IPS-20b (cell line): Measurements from ENCODE around the gene LIPN.

ENCODE experiments used
- H3K27ac ChIP-seq: one replicate; pipeline ENCODE4 v1.5.1; 2013; ENCODE audit warnings: low read length
- H3K27me3 ChIP-seq: 2 replicates; pipeline ENCODE4 v1.6.1; 2013; ENCODE audit warnings: mild to moderate bottlenecking, low read length, inconsistent platforms; ENCODE audit not compliant: insufficient read depth
- H3K36me3 ChIP-seq: 2 replicates; pipeline ENCODE4 v1.6.1; 2013; ENCODE audit warnings: low read depth, mild to moderate bottlenecking, inconsistent platforms, low read length, moderate library complexity; ENCODE audit not compliant: insufficient read depth
- H3K4me1 ChIP-seq: 2 replicates; pipeline ENCODE4 v1.6.1; 2013; ENCODE audit warnings: mild to moderate bottlenecking, control low read depth, inconsistent platforms, low read length, moderate library complexity; ENCODE audit not compliant: insufficient read depth
- H3K4me3 ChIP-seq: 2 replicates; pipeline ENCODE4 v1.5.1; 2013; ENCODE audit warnings: mild to moderate bottlenecking, low read length, inconsistent platforms
- H3K9ac ChIP-seq: 2 replicates; pipeline ENCODE4 v1.6.1; 2013; ENCODE audit warnings: low read depth, mild to moderate bottlenecking, inconsistent platforms, low read length, moderate library complexity
- H3K9me3 ChIP-seq: 2 replicates; pipeline ENCODE4 v1.6.1; 2013; ENCODE audit warnings: mild to moderate bottlenecking, low read depth, low read length, inconsistent platforms; ENCODE audit not compliant: insufficient read depth

LIPN gene

GRCh38 chr10:88744002-88744401 lies 15.8 kb upstream of the LIPN start:
- H3K27me3 ChIP-seq = no peaks in the 10 kb centered on the region
- no peaks in the 10 kb centered on the region for H3K9me3 ChIP-seq
- no peak overlapping the region for H3K4me3 ChIP-seq
- H3K36me3 ChIP-seq = no peaks in the 10 kb centered on the region
- no peaks in the 10 kb centered on the region for H3K4me1 ChIP-seq
- no peak overlapping the region for H3K27ac ChIP-seq
- no peak overlapping the region for H3K9ac ChIP-seq

GRCh38 chr10:88745633-88746032 lies 14.2 kb upstream of the LIPN start:
- H3K4me1 ChIP-seq = no peaks in the 10 kb centered on the region
- no peak overlapping the region for H3K4me3 ChIP-seq
- H3K9me3 ChIP-seq = no peaks in the 10 kb centered on the region
- no peaks in the 10 kb centered on the region for H3K27me3 ChIP-seq
- H3K27ac ChIP-seq = no peak overlapping the region
- no peak overlapping the region for H3K9ac ChIP-seq
- H3K36me3 ChIP-seq = no peaks in the 10 kb centered on the region

DNA sequence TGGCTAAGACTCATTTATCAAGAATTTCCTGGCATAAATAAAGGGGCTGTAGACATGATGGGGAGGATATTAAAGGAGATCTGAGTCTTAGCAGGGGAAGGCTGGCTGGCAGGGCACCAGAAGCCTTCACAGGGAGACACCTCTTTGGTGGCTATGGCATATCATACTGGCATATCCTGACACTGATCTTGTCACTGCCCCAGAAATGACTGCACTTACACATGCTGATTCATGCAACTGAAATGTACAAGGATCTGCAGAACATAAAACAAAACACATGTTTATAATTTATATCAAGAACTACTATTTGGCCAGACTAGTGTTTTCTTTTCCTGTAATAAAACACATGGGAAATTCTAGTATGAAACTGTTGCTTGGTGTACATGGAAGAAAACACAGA lies 5.5 kb upstream of the LIPN start:
- no peak overlapping the region for H3K4me3 ChIP-seq
- peaks cover 6% of the 10 kb centered on the region; the same call in 1 of the 2 replicates for H3K4me1 ChIP-seq
- no peaks in the 10 kb centered on the region for H3K36me3 ChIP-seq
- no peaks in the 10 kb centered on the region for H3K27me3 ChIP-seq
- no peaks in the 10 kb centered on the region for H3K9me3 ChIP-seq
- H3K9ac ChIP-seq = no peak overlapping the region
- H3K27ac ChIP-seq = no peak overlapping the region

DNA sequence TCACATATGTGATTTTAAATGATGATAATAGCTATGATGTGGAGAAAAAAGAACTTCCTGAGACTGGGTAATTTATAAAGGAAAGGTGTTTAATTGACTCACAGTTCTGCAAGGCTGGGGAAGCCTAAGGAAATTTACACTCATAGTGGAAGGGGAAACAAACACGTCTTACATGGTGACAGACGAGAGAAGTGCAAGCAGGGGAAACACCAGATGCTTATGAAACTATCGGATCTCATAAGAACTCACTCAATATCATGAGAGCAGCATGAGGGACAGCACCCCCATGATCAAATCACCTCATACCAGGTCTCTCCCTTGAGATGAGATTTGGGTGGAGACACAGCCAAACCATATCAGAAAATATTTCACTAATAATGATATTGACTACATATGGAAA lies 4.1 kb upstream of the LIPN start:
- H3K4me3 ChIP-seq = no peak overlapping the region
- H3K27me3 ChIP-seq = no peaks in the 10 kb centered on the region
- no peaks in the 10 kb centered on the region for H3K9me3 ChIP-seq
- peaks cover 6% of the 10 kb centered on the region; the same call in 1 of the 2 replicates for H3K4me1 ChIP-seq
- no peaks in the 10 kb centered on the region for H3K36me3 ChIP-seq
- H3K27ac ChIP-seq = no peak overlapping the region
- H3K9ac ChIP-seq = no peak overlapping the region

- H3K9ac ChIP-seq = no peak overlapping the region
- no peaks in the 10 kb centered on the region for H3K36me3 ChIP-seq
- H3K9me3 ChIP-seq = no peaks in the 10 kb centered on the region
- no peak overlapping the region for H3K4me3 ChIP-seq
- H3K27ac ChIP-seq = no peak overlapping the region
- H3K4me1 ChIP-seq = peaks cover 6% of the 10 kb centered on the region; the same call in 1 of the 2 replicates
- H3K27me3 ChIP-seq = no peaks in the 10 kb centered on the region
Measured at GRCh38 chr10:88756660-88757059, 3.2 kb upstream of the LIPN start.

DNA sequence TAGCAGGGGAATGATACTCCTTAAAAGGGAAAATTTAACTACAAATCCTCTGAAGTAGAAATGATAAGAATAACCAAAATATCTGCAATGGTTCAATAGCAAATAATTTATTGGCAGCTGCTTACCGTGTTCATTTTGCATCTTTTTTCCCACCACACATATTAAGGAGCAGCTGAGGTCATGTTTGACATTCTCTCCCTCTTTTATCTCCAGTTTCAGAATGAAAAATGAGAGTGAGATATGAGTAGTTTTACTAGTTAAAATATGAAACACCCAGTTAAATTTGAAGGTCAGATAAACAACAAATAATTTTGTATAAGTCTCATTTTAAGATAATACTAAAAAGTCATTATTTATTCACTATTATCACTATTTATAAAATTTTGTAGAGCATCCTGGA lies 3.1 kb downstream of the LIPN start:
- peaks cover 1% of the 10 kb centered on the region; the same call in 1 of the 2 replicates for H3K4me1 ChIP-seq
- no peak overlapping the region for H3K4me3 ChIP-seq
- H3K36me3 ChIP-seq = no peaks in the 10 kb centered on the region

DNA sequence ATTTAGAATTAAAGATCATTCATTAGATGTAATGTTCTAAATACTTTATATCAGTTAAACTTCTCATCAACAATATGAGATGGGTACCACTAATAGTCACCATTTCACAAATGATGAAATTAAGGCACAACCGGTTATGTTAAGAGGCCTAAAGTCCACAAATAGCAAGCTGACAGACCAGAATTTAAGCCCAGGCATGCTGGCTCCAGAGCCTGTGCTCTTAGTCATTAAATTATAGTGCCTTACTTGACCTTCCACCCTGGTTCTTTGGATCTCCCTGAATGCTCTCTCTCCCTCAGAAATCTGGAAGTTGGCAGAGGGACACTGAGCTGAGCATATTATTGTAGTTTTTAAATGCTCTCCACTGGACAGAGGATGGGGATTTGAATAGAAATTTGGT lies 3.6 kb downstream of the LIPN start:
- H3K36me3 ChIP-seq = no peaks in the 10 kb centered on the region

More for the DNA sequence above, 3.1 kb downstream of the LIPN start:
- Histone ChIP-seq H3K27me3 (no peaks in the 10 kb centered on the region), H3K9me3 (no peaks in the 10 kb centered on the region), H3K9ac (no peak overlapping the region), H3K27ac (no peak overlapping the region)

DNA sequence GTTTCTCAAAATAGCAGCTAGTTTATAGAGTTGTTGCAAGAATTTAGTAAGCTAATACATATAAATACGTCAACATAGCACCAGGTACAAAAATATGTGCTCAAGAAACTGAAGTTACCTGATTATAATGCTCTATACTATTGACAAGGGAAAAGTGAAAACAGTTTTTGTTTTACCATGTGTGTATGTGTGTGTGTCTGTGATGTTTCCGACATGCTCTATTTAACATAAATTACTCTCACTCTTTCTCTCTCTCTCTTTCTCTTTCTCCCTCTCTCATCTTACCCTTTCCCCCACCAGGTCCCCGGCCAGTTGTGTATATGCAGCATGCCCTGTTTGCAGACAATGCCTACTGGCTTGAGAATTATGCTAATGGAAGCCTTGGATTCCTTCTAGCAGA lies 4.3 kb downstream of the LIPN start:
- Histone ChIP-seq H3K4me3 (no peak overlapping the region), H3K4me1 (peaks cover 6% of the 10 kb centered on the region; the same call in 1 of the 2 replicates), H3K27me3 (no peaks in the 10 kb centered on the region), H3K9me3 (no peaks in the 10 kb centered on the region), H3K9ac (no peak overlapping the region), H3K27ac (no peak overlapping the region), H3K36me3 (no peaks in the 10 kb centered on the region)

More for the DNA sequence above, 3.6 kb downstream of the LIPN start:
- H3K9me3 ChIP-seq = no peaks in the 10 kb centered on the region
- no peak overlapping the region for H3K4me3 ChIP-seq
- no peak overlapping the region for H3K27ac ChIP-seq
- H3K27me3 ChIP-seq = no peaks in the 10 kb centered on the region
- H3K4me1 ChIP-seq = peaks cover 6% of the 10 kb centered on the region; the same call in 1 of the 2 replicates
- H3K9ac ChIP-seq = no peak overlapping the region

GRCh38 chr10:88765816-88766215 lies 6.0 kb downstream of the LIPN start:
- Histone ChIP-seq H3K4me1 (peaks cover 6% of the 10 kb centered on the region; the same call in 1 of the 2 replicates), H3K27ac (no peak overlapping the region), H3K36me3 (no peaks in the 10 kb centered on the region), H3K4me3 (no peak overlapping the region), H3K9ac (no peak overlapping the region), H3K27me3 (no peaks in the 10 kb centered on the region), H3K9me3 (no peaks in the 10 kb centered on the region)

GRCh38 chr10:88769384-88769783 lies 9.6 kb downstream of the LIPN start:
- Histone ChIP-seq H3K27ac (no peak overlapping the region), H3K9ac (no peak overlapping the region), H3K4me3 (no peak overlapping the region), H3K27me3 (no peaks in the 10 kb centered on the region), H3K4me1 (peaks cover 6% of the 10 kb centered on the region; the same call in 1 of the 2 replicates), H3K36me3 (no peaks in the 10 kb centered on the region), H3K9me3 (no peaks in the 10 kb centered on the region)

- Histone ChIP-seq H3K36me3 (no peaks in the 10 kb centered on the region), H3K9me3 (no peaks in the 10 kb centered on the region), H3K4me1 (no peaks in the 10 kb centered on the region), H3K27ac (no peak overlapping the region), H3K4me3 (no peak overlapping the region), H3K27me3 (no peaks in the 10 kb centered on the region), H3K9ac (no peak overlapping the region)
Measured at GRCh38 chr10:88781206-88781605, 21.4 kb downstream of the LIPN start.

DNA sequence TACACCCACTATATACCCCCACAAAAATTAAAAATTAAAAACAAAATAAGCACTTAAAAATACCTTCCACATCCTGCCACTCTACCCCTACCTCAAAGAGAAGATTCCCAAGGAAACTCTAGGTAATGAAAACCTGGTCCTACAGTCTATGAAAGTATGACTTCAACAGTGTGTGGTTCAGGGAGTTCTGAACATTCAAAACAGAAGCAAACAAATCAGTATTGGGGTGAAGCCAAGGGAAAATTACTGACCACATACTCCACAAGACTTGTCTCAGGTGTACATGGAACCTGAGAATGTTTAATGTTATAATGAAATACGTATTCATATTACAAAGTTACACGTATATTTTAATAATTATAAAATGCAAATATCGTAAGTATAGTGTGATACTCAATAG lies 22.4 kb downstream of the LIPN start:
- Histone ChIP-seq H3K36me3 (no peaks in the 10 kb centered on the region), H3K9ac (no peak overlapping the region), H3K9me3 (no peaks in the 10 kb centered on the region), H3K27ac (no peak overlapping the region), H3K27me3 (no peaks in the 10 kb centered on the region), H3K4me3 (no peak overlapping the region), H3K4me1 (no peaks in the 10 kb centered on the region)
